Activated gamma-delta T cell (primary cell): ENCODE data around the gene CLDN14.

Experiments
- DNase-seq: peaks from one replicate; lab custom pipeline; 2025; lab: John Stamatoyannopoulos, UW

The CLDN14 gene

DNA sequence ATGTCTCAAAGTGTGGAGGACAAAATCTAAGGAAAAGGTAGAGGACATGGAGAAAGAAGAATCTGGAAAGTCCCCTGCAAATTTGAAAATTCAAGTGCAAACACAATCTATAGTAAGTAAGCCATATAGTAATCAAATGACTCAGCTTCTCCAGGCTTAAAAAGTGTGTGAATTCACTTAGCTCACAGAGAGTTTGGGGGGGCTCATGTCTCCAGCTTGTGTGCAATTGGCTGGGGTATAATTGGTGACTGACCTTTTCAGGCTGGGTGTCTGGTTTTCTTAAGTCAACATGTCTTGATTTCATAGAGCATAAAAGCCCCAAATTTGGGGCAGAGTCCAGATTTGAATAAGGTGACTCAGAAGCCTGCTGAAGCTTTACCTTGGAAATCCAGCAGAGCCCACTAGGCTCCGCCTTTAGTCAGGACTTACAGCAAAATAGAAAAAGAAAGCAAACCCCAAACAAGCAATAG is 8.6 kb downstream of the CLDN14 start:
- no peak for DNase-seq

DNA sequence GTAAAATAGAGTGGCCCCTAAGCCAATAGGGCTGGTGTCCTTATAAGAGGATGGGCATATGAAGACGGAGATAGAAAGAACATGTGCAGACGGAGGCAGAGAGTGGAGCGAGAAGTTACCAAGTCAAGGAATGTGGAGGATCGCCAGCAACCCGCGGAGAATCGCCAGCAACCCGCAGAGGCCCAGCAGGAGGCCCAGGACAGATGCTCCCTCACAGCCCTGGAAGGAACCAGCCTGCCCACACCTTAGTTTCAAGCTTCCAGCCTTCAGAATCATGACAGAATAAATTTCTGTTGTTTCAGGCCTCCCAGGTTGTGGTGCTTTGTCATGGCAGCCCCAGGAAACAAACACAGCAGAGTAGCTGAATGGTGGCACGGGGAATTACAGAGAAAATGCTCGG is 9.6 kb downstream of the CLDN14 start:
- no peak for DNase-seq

DNA sequence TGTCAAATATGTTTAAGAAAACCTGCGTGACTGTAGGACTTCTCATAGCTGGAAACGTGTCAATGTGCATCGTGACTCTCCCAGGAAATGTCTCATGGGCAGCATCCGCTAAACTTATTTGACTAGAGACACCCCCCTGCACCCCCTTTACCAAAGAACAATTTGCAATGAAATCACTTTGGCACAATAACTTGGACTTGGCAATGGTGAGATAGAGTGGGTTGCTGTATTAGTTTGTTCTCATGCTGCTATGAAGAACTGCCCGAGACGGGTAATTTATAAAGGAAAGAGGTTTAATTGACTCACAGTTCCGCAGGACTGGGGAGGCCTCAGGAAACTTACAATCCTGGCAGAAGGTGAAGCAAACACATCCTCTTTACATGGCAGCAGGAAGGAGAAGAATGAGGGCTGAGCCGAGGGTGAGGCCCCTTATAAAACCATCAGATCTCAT is 13.8 kb downstream of the CLDN14 start:
- DNase-seq: no peak

DNA sequence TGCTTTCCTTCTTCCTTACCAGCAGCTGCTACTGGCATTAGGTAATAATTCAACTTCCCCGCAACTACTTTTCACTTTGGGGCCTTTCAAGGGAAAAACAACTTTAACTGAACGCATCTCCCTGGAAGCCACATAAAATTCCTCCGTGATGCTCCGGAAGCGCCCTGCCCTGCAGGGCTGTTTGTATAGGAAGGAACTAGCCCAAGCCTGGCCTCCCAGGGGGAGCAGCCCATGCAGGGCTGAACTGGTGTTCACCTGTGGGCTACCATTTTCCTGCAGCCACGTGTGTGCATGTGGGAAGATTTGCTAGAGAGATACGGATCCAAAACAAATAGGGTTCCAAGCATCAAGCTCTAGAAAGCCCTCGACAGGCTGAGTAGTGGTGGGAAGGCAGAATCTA is 14.4 kb downstream of the CLDN14 start:
- no peak for DNase-seq

DNA sequence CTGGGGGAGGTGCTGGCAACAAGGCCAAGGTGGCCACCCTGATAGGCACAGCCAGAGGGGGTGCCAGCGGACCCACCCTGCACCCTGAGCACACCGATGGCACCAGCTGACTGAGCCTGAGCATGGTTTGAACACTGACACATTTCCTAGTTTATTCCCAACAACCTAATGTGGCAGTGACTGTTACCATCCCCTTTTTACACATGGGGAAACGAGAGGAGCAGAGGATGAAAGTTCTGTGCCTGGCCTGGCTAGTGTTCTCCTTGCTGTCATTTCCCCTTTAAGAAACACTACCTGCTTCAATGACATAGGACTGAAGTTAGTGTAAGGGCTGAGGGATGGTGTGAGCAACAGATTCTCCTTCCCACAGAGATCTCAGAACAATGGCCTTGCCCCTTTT is 15.3 kb downstream of the CLDN14 start:
- no peak for DNase-seq

DNA sequence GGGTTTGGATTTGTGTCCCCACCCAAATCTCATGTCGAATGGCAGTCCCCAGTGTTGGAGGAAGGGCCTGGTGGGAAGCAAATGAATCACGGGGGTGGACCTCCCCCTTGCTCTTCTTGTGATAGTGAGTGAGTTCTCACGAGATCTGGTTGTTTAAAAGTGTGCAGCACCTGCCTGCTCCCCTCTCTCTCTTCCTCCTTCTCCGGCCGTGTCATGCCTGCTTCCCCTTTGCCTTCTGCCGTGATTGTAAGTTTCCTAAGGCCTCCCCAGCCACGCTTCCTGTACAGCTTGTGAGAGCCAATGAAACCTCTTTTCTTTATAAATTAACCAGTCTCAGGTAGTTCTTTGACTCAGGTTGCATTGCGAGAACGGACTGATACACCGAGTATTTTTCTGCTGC is 15.9 kb downstream of the CLDN14 start:
- DNase-seq: no peak

DNA sequence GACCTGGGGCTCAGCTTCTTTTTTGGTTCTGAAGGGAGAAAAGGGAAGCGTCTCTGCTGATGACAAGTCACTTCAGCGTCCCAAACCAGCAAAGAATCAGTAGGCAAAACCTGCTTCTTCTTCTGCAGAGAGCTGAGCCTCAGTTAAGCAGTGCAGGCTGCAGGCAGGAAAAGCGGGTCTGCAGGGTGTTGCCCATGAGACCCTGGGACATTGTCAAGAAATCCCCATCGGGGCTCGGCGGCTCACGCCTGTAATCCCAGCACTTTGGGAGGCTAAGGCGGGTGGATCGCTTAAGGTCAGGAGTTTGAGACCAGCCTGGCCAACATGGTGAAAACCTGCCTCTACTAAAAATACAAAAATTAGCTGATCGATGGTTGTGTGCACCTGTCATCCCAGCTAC is 16.7 kb downstream of the CLDN14 start:
- no peak for DNase-seq

DNA sequence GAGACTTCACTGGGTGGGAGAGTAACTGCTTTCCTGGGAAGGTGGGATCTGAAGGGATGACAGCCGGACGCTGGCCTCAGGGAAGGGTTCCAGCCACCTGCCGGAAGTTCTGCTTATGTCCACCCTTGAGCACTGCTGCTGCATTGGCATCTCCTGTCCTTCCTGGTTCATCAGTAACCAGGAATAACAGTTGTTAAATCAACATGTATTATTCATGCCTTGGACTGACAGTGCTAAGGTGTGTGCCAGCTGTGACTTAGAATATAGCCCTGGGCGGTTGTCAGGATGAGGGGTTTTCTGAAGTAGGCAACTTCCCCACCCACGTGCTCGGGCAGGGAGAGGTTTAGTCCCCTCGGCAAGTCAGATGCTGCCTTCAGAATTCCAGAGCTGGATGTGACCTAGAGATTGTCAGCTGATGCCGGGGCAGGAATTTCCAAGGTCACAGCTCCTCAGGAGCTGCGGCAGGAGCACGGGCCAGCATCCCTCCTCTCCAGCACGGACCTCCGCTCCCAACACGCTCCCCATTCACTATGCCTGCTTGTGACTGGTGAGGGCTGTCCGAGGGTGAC is 17.9 kb downstream of the CLDN14 start:
- DNase-seq: no peak

DNA sequence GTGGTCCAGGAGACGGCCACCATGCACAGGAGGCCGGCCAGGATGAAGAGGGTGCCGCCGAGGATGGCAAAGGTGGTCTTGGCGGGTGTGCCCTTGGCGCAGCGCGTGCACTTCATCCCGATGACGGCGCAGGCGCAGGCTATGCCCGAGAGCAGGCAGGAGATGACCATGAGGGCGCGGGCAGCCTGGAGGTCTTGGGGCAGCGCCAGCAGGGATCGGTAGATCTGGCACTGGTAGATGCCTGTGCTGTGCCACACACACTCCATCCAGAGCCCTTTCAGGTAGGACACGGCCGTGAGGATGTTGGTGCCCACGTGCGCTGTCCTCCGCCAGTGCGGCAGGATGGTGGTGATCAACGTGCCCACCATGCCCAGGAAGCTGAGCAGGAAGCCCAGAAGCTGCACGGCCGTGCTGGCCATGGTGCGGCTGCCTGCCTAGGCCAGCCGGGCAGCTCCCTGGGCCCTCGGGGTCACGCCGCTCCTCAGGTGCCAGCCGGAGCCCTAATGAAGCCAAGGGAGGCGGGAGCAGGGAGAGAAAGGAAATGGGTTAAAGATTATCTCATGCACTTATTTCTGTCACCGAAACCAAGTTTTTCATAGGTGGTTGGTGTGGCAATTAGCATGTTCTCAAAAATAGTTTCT is 18.5 kb downstream of the CLDN14 start:
- no peak for DNase-seq

DNA sequence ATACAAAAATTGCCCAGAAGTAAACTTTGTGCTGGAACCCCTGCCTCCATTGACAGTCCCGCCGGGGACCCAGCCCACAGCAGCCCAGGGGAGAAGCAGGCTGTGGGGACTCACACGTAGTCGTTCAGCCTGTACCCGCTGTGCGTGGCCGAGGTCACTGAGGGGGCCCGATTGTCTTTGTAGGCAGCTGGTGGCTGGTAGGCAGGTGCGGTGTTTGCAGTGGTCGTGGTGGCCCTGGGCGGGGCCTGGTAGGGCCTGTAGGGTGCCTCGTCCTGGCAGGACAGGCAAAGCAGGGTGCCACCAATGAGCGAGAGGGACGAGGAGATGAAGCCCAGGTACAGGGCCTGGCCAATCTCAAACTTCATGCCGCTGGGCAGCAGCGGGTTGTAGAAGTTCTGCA is 19.1 kb downstream of the CLDN14 start:
- no peak for DNase-seq

DNA sequence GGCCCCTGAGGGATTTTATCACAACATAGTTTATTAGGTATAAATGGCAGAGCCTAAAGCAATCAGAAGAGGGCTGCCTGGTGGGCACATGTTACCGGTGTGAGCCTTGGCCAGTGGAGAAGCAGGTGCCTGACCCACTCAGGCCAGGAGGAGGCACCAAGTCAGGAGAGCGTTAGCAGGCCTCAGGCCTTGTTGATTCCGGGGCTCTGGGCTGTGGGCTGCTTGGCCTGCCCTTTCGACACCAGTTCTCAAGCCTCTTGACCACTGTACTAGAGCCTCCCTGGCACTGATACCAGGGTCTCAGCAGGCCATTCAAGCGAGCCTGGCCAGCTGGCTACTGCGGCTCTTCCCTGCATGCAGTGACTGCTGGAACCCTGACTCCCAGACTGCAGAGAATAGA is 20.8 kb downstream of the CLDN14 start:
- no peak for DNase-seq

DNA sequence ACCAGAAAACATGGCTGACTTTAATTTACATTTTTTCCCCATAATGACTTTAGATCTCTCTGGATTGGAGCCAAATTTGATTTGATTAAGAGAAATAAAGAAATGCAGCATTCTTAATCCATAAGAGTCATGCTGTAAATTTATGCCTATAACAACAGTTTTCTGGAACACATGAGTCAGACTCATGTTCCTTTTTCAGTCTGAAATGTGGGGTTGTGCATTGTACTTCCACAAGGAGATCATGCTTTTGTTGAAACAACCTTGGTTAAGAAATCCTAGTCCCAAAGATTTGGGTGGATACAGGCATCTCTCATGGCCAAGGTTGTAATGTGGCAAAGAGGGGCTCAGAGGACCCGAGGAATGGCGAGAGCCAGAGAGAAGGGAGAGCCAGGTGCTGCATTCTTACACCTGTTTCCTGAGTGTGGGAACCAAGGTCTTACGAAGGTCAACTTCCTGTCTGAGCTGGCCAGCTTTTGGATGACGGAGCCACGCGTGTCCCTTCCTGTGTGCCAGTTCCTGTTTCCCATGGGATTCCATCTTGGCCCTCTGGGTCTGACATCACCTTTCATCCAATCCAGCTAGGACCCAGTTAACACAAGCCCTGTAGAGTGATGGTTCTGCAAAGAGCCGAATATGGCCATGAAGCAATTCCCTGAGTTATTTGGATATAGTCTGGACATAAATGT is 23.1 kb downstream of the CLDN14 start:
- DNase-seq: no peak

DNA sequence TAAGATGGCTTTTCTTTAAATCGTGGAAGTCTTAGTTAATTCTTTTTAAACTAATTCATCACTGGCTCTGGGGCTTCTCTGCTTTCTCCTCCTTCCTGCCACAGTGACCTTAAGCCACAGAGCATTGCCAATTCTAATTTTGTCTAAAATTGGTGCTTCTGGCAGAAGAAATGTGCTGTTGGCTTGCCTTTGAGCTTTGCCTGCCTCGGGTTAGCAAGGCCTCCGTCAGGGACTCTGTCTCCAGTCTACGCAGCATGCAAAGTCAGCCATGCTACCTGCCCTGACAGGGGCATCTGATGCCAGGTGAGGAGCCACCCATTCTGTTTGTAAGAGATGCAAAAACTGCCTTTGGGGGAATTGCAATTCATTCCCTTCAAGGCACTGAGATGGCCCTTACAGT is 25.2 kb downstream of the CLDN14 start:
- no peak for DNase-seq

DNA sequence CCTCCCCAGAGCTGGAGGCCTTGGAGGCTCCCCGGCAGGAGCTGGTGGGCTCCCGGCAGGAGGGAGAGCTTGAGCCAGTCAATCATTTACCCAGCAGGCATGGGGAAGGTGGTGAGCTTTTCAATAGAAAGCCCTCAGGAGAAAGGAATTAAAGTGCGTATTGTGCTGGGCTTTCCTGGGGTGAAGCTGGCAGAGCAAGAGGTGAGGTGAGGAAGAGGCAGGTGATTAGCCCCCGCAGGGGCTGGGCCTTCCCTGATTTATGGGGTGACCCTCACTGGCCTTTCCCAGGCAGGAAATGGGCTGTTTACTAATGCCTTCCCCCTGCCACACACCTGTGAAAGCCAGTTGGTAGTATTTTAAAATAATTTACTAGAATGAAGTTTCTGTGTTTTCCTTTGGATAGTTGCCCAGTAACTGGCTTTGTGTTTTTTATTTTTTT is 25.8 kb downstream of the CLDN14 start:
- no peak for DNase-seq

DNA sequence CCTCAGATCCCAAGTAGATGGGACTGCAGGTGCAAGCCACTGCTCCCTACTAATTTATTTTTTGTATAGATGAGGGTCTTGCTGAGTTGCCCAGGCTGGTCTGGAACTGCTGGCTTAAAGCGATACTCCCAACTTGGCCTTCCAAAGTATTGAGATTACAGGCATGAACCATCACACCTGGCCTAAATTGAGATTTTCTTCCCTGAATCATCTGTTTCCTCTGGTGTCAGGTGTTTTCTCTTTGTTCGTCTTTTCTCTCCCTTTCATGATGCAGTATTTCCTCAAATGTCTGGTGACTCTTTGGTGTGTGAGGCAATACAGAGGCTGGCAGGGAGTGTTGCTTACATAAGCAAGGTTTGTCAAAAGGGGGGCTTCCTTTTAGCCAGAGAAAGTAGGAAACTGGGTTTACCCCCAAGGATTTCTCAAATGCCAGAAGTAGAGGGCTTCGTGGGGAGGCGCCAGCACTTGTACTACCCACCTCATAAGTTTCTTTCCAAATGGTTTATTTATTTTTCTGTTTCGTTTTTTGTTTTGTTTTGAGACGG is 27.6 kb downstream of the CLDN14 start:
- no peak for DNase-seq

DNA sequence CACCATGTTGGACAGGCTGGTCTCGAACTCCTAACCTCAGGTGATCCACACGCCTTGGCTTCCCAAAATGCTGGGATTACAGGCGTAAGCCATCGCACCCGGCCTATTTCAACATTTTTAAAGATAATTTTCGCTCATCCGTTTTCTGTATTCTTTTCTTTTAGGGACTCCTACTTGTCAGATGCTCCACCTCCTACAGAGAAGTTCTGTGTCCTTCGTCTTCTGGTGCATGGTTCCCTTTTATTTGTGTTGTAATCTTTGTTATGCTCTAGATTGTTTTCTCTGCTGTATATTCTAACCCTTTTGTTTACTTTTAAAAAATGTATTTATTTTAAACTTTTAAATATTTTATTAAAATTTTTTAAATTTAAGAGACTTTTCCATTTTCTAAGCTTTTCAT is 28.4 kb downstream of the CLDN14 start:
- DNase-seq: no peak

DNA sequence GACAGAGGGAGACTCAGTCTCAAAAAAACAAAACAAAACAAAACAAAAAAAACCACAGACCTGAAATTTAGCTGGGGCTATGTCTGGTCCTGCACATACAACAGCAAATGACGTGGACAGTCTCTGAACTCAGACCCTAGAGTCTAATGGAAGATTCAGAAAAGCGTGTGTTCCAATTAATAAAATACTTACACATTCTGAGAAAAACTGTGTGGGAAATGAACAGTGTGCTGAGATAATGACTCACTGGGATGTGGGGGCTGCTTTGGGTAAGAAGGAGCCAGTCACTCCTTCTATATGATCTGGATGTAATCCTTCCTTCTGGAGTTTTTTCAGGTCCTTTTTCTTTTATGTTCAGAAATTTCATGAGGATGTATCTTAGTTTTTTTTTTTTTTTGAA is 29.4 kb downstream of the CLDN14 start:
- no peak for DNase-seq

DNA sequence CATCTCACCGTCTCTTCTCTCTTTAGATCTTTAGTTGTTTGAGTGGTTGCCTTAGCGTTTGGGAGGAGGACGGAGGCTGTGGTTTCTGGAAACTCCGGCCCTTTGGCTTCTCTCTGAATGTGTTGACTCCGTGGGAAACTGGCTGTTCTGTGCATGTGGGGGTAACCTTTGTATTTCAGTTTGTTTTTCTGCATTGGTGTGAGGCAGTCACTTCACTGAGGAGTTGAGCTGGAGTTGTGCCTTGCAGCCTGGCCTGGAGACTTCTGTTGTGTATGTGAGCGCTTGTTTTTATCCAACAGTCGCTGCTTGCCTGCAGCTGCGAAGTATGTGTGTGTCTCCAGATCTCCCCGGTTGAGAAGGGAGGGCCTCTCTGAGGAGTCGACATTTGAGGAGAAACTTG is 33.6 kb downstream of the CLDN14 start:
- DNase-seq: no peak

DNA sequence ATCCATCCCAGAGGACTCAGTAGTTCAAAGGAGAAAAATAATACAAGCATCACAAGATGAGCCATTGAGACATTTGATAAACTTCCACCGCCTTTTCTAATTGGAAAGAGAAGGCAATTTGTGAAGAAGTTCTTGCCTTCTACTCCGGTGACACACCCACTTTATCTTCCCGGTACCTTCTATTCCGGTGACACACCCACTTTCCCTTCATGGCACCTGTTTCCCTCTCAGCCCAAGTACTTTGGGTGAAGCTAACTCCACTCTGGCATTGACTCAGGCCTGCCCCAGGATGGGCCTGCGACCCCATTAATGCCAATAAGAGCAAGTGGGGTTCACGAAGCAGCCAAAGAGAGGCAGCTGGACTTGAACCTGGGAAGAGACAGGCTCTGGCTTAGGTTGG is 38.2 kb downstream of the CLDN14 start:
- DNase-seq: no peak

DNA sequence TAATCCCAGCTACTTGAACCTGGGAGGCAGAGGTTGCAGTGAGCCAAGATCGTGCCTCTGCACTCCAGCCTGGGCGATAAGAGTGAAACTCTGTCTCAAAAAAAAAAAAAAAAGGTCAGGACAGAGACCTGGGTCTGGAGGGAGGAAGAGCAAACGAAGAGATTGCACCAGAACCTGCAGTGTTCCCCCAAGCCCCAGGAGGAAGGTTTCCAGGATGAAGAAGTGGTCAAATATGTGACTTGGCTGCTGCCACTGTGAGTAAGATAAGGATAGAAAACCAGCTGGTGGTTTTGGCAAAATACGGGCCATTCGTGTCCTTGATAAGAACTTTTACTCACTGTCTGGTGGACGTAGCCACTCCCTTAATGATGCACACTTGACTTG is 42.2 kb downstream of the CLDN14 start:
- DNase-seq: no peak

DNA sequence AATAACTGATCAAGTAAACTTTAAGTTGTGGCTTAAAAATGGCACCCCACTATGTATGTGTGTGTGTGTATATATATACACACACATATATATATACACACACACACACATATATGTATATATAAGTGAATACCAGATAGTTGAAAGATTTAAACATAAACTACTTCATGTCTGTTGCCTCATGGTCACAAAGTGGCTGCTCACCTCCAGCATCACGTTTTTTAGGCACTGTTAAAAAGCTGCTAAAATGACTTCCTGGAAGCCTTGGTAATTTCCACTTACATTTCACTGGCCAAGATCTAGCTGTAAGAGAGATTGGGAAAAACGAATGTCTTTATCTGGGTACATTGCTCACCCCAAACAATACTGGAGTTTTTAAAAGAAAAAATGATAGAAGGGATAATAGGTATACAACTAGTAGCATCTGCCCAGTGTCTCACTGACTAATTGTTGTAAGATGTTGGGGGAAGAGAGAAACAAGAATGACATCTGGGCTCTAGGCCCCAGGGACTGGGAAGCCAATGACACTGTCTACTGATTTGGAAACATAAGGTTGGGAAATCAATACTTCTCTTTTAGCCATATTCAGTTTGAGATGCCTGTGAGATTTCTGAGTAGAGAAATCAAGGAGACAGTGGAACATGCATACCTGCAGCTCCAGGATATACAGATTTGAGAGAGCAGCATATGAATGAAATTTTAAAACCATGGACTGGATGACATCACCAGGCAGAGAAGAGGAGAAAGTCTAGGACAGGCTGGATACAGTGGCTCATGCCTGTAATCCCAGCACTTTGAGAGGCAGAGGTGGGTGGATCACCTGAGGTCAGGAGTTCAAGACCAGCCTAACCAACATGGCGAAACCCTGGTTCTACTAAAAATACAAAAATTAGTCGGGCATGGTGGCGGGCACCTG is 42.8 kb downstream of the CLDN14 start:
- DNase-seq: no peak

DNA sequence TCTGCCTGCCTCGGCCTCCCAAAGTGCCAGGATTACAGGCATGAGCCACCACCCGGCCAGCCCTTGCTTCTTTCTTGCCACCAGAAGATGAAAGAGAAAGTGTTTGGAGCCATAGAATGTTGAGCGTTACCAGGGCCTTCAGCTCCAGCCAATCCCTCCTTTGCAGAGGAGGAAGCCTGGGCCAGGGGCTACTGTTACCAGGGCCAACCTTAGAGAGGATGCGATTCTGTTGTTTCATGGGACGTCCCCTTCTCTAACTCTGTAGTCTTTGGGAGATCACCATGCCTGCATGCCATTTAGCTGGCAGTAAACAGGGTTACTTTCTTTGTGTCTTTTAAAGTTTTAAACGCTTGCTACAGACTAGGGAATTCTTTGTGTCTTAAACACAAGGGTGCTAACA is 45.8 kb downstream of the CLDN14 start:
- no peak for DNase-seq
